ENCODE results near the gene ARSB.

GRCh38 chr5:78922879-78923621 is 62.1 kb downstream of the ARSB start:
- no peak for TF ChIP-seq PCBP1 (IDR thresholded peaks at IDR 0.05; ENCODE audit: low read depth, low read length, poor library complexity, severe bottlenecking)
- no peak for TF ChIP-seq CEBPB (tag; IDR thresholded peaks at IDR 0.05)
- no peak for TF ChIP-seq NR1H2 (CRISPR knock-in tag; IDR thresholded peaks at IDR 0.05)
- no peak for TF ChIP-seq RFX5 (IDR thresholded peaks at IDR 0.05; ENCODE audit: low read depth, low read length)

Measured in K562 (cell line).